Neural cell (in vitro differentiated cells): Measurements from ENCODE around the gene MANF. TPM values are rescaled to one million over a fixed set of nuclear protein-coding genes. Genes with fewer than 3 reads are reported as not detected.

ENCODE experiments used
- H2AFZ ChIP-seq: fragments of 200-600, 300-800 bp; sonication (generic), shearing (Covaris generic); 2 replicates; pipeline ENCODE4 v1.6.0; 2014; ENCODE audit warnings: low read depth, mild to moderate bottlenecking, antibody characterized with exemption, low read length, moderate library complexity
- H3F3A ChIP-seq: fragments of 200-600 bp; shearing (Covaris generic); 2 replicates; pipeline ENCODE4 v1.6.1; 2016; ENCODE audit warnings: mild to moderate bottlenecking, moderate library complexity, mixed read lengths, antibody characterized with exemption, low read length; ENCODE audit not compliant: insufficient read depth, poor library complexity, severe bottlenecking
- H3K27ac ChIP-seq: fragments of 200-600, 300-800 bp; sonication (generic), shearing (Covaris generic); 2 replicates; pipeline ENCODE4 v1.5.1; 2014; ENCODE audit warnings: mild to moderate bottlenecking, low read length, moderate library complexity
- H3K27me3 ChIP-seq: fragments of 300-800, 200-600 bp; sonication (generic), shearing (Covaris generic); 2 replicates; pipeline ENCODE4 v1.6.0; 2014; ENCODE audit warnings: mild to moderate bottlenecking, low read depth, low read length, moderate library complexity; ENCODE audit not compliant: insufficient read depth
- H3K36me3 ChIP-seq: fragments of 300-800, 200-600 bp; sonication (generic), shearing (Covaris generic); 2 replicates; pipeline ENCODE4 v1.5.1; 2014; ENCODE audit warnings: mild to moderate bottlenecking, antibody characterized with exemption, low read length, moderate library complexity; ENCODE audit not compliant: insufficient read depth
- H3K4me2 ChIP-seq: fragments of 300-800, 200-600 bp; sonication (generic), shearing (Covaris generic); 2 replicates; pipeline ENCODE4 v1.6.0; 2014; ENCODE audit warnings: mild to moderate bottlenecking, low read length
- H3K4me3 ChIP-seq: fragments of 300-800, 200-600 bp; sonication (generic), shearing (Covaris generic); 2 replicates; pipeline ENCODE4 v1.5.1; 2014; ENCODE audit warnings: mild to moderate bottlenecking, low read length, moderate library complexity
- H3K79me2 ChIP-seq: fragments of 200-600 bp; shearing (Covaris generic); replicated peaks from 2 replicates; pipeline ENCODE4 v1.6.0; 2014; ENCODE audit warnings: mild to moderate bottlenecking, low read length, moderate library complexity; ENCODE audit not compliant: insufficient read depth
- H3K9ac ChIP-seq: fragments of 300-800, 200-600 bp; sonication (generic), shearing (Covaris generic); 2 replicates; pipeline ENCODE4 v1.6.1; 2016; ENCODE audit warnings: mild to moderate bottlenecking, low read length, mixed read lengths
- H3K9me2 ChIP-seq: fragments of 200-600 bp; shearing (Covaris generic); 2 replicates; pipeline ENCODE4 v1.6.1; 2016; ENCODE audit warnings: mild to moderate bottlenecking, low read length, mixed read lengths; ENCODE audit not compliant: insufficient read depth
- H3K9me3 ChIP-seq: fragments of 200-600, 300-800 bp; sonication (generic), shearing (Covaris generic); 2 replicates; pipeline ENCODE4 v1.6.1; 2016; ENCODE audit warnings: mild to moderate bottlenecking, mixed run types, low read length, moderate library complexity, mixed read lengths
- H4K20me1 ChIP-seq: fragments of 200-600 bp; shearing (Covaris generic); 2 replicates; pipeline ENCODE4 v1.6.1; 2016; ENCODE audit warnings: mild to moderate bottlenecking, mixed run types; ENCODE audit not compliant: insufficient read depth
- EP300 ChIP-seq: fragments of 450-650 bp; conservative IDR thresholded peaks from 2 replicates; pipeline ENCODE4 v1.6.1; 2014; ENCODE audit warnings: antibody characterized with exemption, mild to moderate bottlenecking, moderate library complexity; ENCODE audit not compliant: poor library complexity, severe bottlenecking
- EZH2 ChIP-seq: fragments of 200-600, 300-800 bp; shearing (Covaris generic), sonication (generic); IDR thresholded peaks from 2 replicates; pipeline ENCODE4 v1.6.1; 2014; ENCODE audit warnings: antibody characterized with exemption, low read length, borderline replicate concordance, mild to moderate bottlenecking; ENCODE audit not compliant: insufficient read depth, poor library complexity, severe bottlenecking
- MXI1 ChIP-seq: fragments of 450-650 bp; conservative IDR thresholded peaks from 2 replicates; pipeline ENCODE4 v1.6.1; 2014; ENCODE audit warnings: antibody characterized with exemption, mild to moderate bottlenecking; ENCODE audit not compliant: poor library complexity, severe bottlenecking
- POLR2AphosphoS5 ChIP-seq: IDR thresholded peaks from 2 replicates; pipeline ENCODE4 v1.6.1; 2012
- RAD21 ChIP-seq: fragments of 450-650 bp; conservative IDR thresholded peaks from 2 replicates; pipeline ENCODE4 v1.6.1; 2014; ENCODE audit warnings: antibody characterized with exemption, mild to moderate bottlenecking, moderate library complexity
- SMC3 ChIP-seq: fragments of 450-650 bp; conservative IDR thresholded peaks from 2 replicates; pipeline ENCODE4 v1.6.1; 2014; ENCODE audit warnings: antibody characterized with exemption, mild to moderate bottlenecking, moderate library complexity; ENCODE audit not compliant: poor library complexity
- TAF1 ChIP-seq: IDR thresholded peaks from 2 replicates; pipeline ENCODE4 v1.6.1; 2012; ENCODE audit warnings: low read depth
- polyA plus RNA-seq: library from polyadenylated mRNA; depleted of rRNA; stranded (reverse); fragments of >200 nt; gene quantifications from 2 replicates; pipeline ENCODE4 v1.2.3, GENCODE V29; 2014
- TF ChIP-seq, protein P1 (sequence below): fragments of 450-650 bp; IDR thresholded peaks from 2 replicates; pipeline ENCODE4 v1.5.1; 2014; ENCODE audit warnings: antibody characterized with exemption, mild to moderate bottlenecking, moderate library complexity; ENCODE audit not compliant: poor library complexity, severe bottlenecking
- TF ChIP-seq, protein P2 (sequence below): IDR thresholded peaks from 2 replicates; pipeline ENCODE4 v1.6.1; 2012; ENCODE audit warnings: borderline replicate concordance

Gene MANF
- polyA plus RNA-seq, 1 donor from 2014 or later, result 77.3 TPM

DNA sequence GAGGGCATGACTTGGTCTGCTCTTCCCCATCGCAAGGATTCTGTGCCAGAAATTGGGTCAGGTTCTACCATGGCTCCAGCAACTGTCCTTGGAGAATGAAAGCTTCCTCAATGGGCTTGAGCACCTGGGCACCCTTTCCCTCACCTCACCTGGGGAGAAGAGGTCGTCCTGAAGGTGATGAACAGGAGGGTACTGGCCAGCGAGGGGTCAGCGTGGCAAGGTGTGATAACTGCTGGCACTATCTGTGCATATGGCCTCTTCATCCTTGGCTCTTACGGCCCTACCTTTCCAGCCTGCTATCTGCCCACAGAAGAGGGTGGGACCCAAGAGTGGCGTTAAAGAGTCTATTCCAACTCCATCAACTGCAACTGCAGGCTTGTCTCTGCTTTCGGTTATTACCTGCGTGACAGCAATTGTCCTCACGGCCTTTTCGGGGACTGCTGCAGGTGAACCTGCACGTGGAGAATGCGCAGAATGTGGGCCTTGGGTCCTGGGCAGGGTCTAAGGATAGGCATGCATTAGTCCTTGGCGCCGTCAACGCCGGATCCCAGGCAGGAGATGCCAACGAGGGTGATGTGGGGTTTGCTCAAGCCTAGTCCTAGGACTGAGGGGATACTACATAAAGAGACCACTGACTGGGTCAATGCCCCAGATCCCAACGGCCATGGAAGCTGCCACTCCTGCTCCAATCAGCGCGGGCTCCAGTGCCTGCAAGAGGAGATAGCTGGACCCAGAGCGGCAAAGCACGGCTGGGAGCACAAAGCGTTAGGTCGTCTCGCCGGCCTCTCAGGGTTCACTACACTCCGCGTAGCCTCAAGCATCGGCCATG, 5.4 kb downstream of the MANF start:
- Histone ChIP-seq H3K9ac (peak overlapping the region; percentile 63), H4K20me1 (peaks cover 1% of the 10 kb centered on the region)

DNA sequence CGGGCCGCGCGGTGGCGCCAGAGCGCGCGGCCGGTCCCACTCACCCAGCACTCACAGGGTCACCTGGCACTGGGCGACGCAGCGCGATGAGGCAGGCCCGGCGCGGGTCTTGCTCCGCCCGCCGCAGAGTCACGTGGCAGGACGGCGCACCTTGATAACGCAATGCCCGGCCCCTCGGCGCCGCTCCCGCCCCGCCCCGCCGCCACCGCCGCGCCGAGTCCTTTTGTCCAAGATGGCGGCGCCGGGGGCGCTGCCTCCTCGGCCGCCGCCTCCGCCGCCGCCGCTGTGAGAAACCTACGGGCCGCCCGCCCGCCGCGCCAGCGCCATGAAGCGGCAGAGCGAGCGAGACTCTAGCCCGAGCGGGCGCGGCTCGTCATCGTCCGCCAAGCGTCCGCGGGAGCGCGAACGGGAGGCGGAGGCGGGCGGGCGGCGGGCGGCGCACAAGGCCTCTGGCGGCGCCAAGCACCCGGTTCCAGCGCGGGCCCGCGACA, 6.0 kb downstream of the MANF start, which contains the start of gene RBM15B:
RBM15B (plus strand) TSS at position 211 of the 491 bp plus-strand sequence; CDS start at position 326, 115 bp downstream.
- H3K9me2 ChIP-seq, result no peaks in the 10 kb centered on the region
- no peaks in the 10 kb centered on the region for H3K9me3 ChIP-seq
- peak within 1 kb of the TSS; percentile 87 for H3K27ac ChIP-seq
- H4K20me1 ChIP-seq, result peaks cover 8% of the 10 kb centered on the region
- H3K4me3 ChIP-seq, result peak within 1 kb of the TSS; percentile 90
- H3F3A ChIP-seq, result peaks cover 5% of the 10 kb centered on the region
- H3K79me2 ChIP-seq, result peaks cover 39% of the 10 kb centered on the region
- peak within 1 kb of the TSS; percentile 88 for H3K9ac ChIP-seq
- peak within 1 kb of the TSS; percentile 29 for H2AFZ ChIP-seq
- no peaks in the 10 kb centered on the region for H3K27me3 ChIP-seq
- peaks cover 28% of the 10 kb centered on the region for H3K36me3 ChIP-seq
- peak within 1 kb of the TSS; percentile 69 for H3K4me2 ChIP-seq
- TF ChIP-seq EZH2 (no peak), SMC3 (peak; percentile 80), TAF1 (peak; percentile 68), EP300 (peak; percentile 63), POLR2AphosphoS5 (peak; percentile 88), RAD21 (peak; percentile 71)
- TF ChIP-seq, protein P1, sequence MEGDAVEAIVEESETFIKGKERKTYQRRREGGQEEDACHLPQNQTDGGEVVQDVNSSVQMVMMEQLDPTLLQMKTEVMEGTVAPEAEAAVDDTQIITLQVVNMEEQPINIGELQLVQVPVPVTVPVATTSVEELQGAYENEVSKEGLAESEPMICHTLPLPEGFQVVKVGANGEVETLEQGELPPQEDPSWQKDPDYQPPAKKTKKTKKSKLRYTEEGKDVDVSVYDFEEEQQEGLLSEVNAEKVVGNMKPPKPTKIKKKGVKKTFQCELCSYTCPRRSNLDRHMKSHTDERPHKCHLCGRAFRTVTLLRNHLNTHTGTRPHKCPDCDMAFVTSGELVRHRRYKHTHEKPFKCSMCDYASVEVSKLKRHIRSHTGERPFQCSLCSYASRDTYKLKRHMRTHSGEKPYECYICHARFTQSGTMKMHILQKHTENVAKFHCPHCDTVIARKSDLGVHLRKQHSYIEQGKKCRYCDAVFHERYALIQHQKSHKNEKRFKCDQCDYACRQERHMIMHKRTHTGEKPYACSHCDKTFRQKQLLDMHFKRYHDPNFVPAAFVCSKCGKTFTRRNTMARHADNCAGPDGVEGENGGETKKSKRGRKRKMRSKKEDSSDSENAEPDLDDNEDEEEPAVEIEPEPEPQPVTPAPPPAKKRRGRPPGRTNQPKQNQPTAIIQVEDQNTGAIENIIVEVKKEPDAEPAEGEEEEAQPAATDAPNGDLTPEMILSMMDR, result peak; percentile 98
- TF ChIP-seq, protein P2, sequence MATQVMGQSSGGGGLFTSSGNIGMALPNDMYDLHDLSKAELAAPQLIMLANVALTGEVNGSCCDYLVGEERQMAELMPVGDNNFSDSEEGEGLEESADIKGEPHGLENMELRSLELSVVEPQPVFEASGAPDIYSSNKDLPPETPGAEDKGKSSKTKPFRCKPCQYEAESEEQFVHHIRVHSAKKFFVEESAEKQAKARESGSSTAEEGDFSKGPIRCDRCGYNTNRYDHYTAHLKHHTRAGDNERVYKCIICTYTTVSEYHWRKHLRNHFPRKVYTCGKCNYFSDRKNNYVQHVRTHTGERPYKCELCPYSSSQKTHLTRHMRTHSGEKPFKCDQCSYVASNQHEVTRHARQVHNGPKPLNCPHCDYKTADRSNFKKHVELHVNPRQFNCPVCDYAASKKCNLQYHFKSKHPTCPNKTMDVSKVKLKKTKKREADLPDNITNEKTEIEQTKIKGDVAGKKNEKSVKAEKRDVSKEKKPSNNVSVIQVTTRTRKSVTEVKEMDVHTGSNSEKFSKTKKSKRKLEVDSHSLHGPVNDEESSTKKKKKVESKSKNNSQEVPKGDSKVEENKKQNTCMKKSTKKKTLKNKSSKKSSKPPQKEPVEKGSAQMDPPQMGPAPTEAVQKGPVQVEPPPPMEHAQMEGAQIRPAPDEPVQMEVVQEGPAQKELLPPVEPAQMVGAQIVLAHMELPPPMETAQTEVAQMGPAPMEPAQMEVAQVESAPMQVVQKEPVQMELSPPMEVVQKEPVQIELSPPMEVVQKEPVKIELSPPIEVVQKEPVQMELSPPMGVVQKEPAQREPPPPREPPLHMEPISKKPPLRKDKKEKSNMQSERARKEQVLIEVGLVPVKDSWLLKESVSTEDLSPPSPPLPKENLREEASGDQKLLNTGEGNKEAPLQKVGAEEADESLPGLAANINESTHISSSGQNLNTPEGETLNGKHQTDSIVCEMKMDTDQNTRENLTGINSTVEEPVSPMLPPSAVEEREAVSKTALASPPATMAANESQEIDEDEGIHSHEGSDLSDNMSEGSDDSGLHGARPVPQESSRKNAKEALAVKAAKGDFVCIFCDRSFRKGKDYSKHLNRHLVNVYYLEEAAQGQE, result no peak

More for the DNA sequence above, 5.4 kb downstream of the MANF start:
- peaks cover 46% of the 10 kb centered on the region for H3K79me2 ChIP-seq
- peaks cover 28% of the 10 kb centered on the region for H3K36me3 ChIP-seq
- H3F3A ChIP-seq, result peaks cover 5% of the 10 kb centered on the region
- H3K4me2 ChIP-seq, result no peak overlapping the region
- H2AFZ ChIP-seq, result peak overlapping the region; percentile 29
- TF ChIP-seq POLR2AphosphoS5 (no peak), EZH2 (no peak), TAF1 (no peak), SMC3 (no peak), MXI1 (no peak), EP300 (no peak), RAD21 (no peak)
- TF ChIP-seq, protein P2, result no peak
- TF ChIP-seq, protein P1, result no peak
- H3K27ac ChIP-seq, result peak overlapping the region; percentile 71
- H3K9me3 ChIP-seq, result no peaks in the 10 kb centered on the region
- peak overlapping the region; percentile 90 for H3K4me3 ChIP-seq
- no peaks in the 10 kb centered on the region for H3K27me3 ChIP-seq
- H3K9me2 ChIP-seq, result no peaks in the 10 kb centered on the region
